HepG2 (cell line): ENCODE data around the gene P2RY6. TPM values are rescaled to one million over a fixed set of nuclear protein-coding genes. Genes with fewer than 3 reads are reported as not detected.

ENCODE experiments used
- ATAC-seq: fragments of 200-7000 bp; cut with Tn5 transposase; 3 replicates; pipeline ENCODE4 v1.9.1; 2020; ENCODE audit warnings: mild to moderate bottlenecking, moderate library complexity
- BruUV-seq: library from RNA; stranded (reverse); fragments of 400-500 nt; replicated peaks from 2 replicates; lab custom pipeline; 2021; lab: Mats Ljungman, UMichigan
- CTCF ChIA-PET: fragments of 300-600 bp; formaldehyde crosslinking; extraction: SDS; loops from one replicate; lab custom pipeline; 2021; ENCODE audit warnings: low total read pairs, inconsistent platforms, low intra/inter-chr PET ratio; lab: Yijun Ruan, JAX
- POLR2A ChIA-PET: fragments of 350-600 bp; sonication (Branson Sonifier 250); formaldehyde crosslinking; loops from one replicate; lab custom pipeline; 2020; ENCODE audit warnings: antibody characterized with exemption, inconsistent platforms; lab: Yijun Ruan, JAX
- DNase-seq: peaks from one replicate; pipeline ENCODE4 v3.0.0-alpha.2; 2015; ENCODE audit warnings: low spot score
- FAIRE-seq: peaks from 3 replicates; lab custom pipeline; 2011; peaks lifted over from hg19 to GRCh38; lab: Jason Lieb, UNC
- H2AFZ ChIP-seq: one replicate; pipeline ENCODE4 v1.6.1; 2011; ENCODE audit warnings: low read length, inconsistent platforms
- H3K27ac ChIP-seq: fragments of 300-600 bp; 3 replicates; pipeline ENCODE4 v1.8.0; 2011; ENCODE audit warnings: mixed run types, mild to moderate bottlenecking, mixed read lengths, low read length, inconsistent platforms; ENCODE audit not compliant: insufficient read depth; ENCODE audit errors: extremely low read length
- H3K27me3 ChIP-seq, 2 experiments: fragments of 200-600 bp in 1 of 2; 2 replicates in 1 of 2; 3 replicates in 1 of 2; pipeline versions ENCODE4 v1.6.0 to v1.8.0; 2011; ENCODE audit warnings: low read length in 2 of 2, mild to moderate bottlenecking in 2 of 2, moderate library complexity in 2 of 2, inconsistent platforms in 1 of 2; ENCODE audit not compliant: insufficient read depth in 2 of 2, control insufficient read depth in 1 of 2
- H3K36me3 ChIP-seq, 2 experiments: fragments of 200-600 bp in 1 of 2; replicated peaks in 1 of 2; 2 replicates in 1 of 2; 3 replicates in 1 of 2; pipeline versions ENCODE4 v1.5.1 to v1.8.0; 2011; ENCODE audit warnings: low read length in 2 of 2, inconsistent platforms in 1 of 2; ENCODE audit not compliant: insufficient read depth in 2 of 2, control insufficient read depth in 1 of 2
- H3K4me1 ChIP-seq: 2 replicates; pipeline ENCODE4 v1.5.1; 2012; ENCODE audit warnings: low read length, inconsistent platforms; ENCODE audit not compliant: insufficient read depth
- H3K4me2 ChIP-seq: 2 replicates; pipeline ENCODE4 v1.6.0; 2011; ENCODE audit warnings: low read depth, low read length, inconsistent platforms
- H3K4me3 ChIP-seq, 3 experiments: fragments of 200-600 bp in 1 of 3; sonication (generic), shearing (Covaris generic) in 1 of 3; replicated peaks in 1 of 3; 2 replicates each; pipeline ENCODE4 v1.5.1; 2011 to 2016; ENCODE audit warnings: low read length in 3 of 3, inconsistent platforms in 2 of 3, low read depth in 2 of 3, mild to moderate bottlenecking in 2 of 3, control low read depth in 1 of 3, mixed read lengths in 1 of 3; ENCODE audit not compliant: insufficient read depth in 1 of 3
- H3K79me2 ChIP-seq: one replicate; pipeline ENCODE4 v1.6.1; 2011; ENCODE audit warnings: low read length, inconsistent platforms; ENCODE audit not compliant: insufficient read depth
- H3K9ac ChIP-seq: 2 replicates; pipeline ENCODE4 v1.6.0; 2011; ENCODE audit warnings: mild to moderate bottlenecking, low read depth, low read length, inconsistent platforms; ENCODE audit not compliant: insufficient read depth
- H3K9me3 ChIP-seq: 2 replicates; pipeline ENCODE4 v1.5.1; 2012; ENCODE audit warnings: mild to moderate bottlenecking, low read length
- H4K20me1 ChIP-seq: 2 replicates; pipeline ENCODE4 v1.6.0; 2011; ENCODE audit warnings: inconsistent platforms, mild to moderate bottlenecking, low read length, moderate library complexity; ENCODE audit not compliant: insufficient read depth
- ARNT ChIP-seq: fragments of 450-650 bp; IDR thresholded peaks from 2 replicates; pipeline ENCODE4 v1.6.1; 2017
- FLYWCH1 ChIP-seq: sonication (generic); formaldehyde crosslinking; IDR thresholded peaks from 2 replicates; pipeline ENCODE4 v1.8.1; 2023; ENCODE audit warnings: mild to moderate bottlenecking, missing genetic modification reagents
- MAFK ChIP-seq, 2 experiments: IDR thresholded peaks in 1 of 2; conservative IDR thresholded peaks in 1 of 2; 2 replicates each; pipeline ENCODE4 v1.6.1; 2011; ENCODE audit warnings: improper control_type of control experiment in 2 of 2, low read length in 2 of 2
- NFATC3 ChIP-seq: sonication (generic); formaldehyde crosslinking; IDR thresholded peaks from 2 replicates; pipeline ENCODE4 v1.5.1; 2020; ENCODE audit warnings: mild to moderate bottlenecking, missing genetic modification reagents
- ZNF260 ChIP-seq: sonication (generic); formaldehyde crosslinking; IDR thresholded peaks from 2 replicates; pipeline ENCODE4 v1.4.0; 2020; ENCODE audit warnings: missing genetic modification reagents, low read depth, mild to moderate bottlenecking, borderline replicate concordance
- ZNF530 ChIP-seq: sonication (generic); formaldehyde crosslinking; IDR thresholded peaks from 2 replicates; pipeline ENCODE4 v1.5.0; 2020; ENCODE audit warnings: low read depth, mild to moderate bottlenecking, missing genetic modification reagents
- WGBS: methylation state at CpG from one replicate; pipeline ENCODE4 v1.1.6; 2017; ENCODE audit warnings: low lambda C conversion rate; 5-methylcytosine and 5-hydroxymethylcytosine counted together
- in situ Hi-C: cut with HindIII; loops from 2 replicates; pipeline ENCODE4 v1.10.0; 2017; ENCODE audit warnings: low pct_unique_long_range_greater_than_20kb; ENCODE audit not compliant: extremely low pct_ligation_motif_present
- intact Hi-C: fragments of 100-400 bp; cut with micrococcal nuclease; formaldehyde crosslinking; loops from one replicate; pipeline ENCODE4 v1.10.0; 2022; ENCODE audit not compliant: unreplicated experiment
- polyA plus RNA-seq, 8 experiments: library from polyadenylated mRNA; depleted of rRNA in 3 of 8; stranded (reverse) in 7 of 8; unstranded in 1 of 8; fragments of >200 nt; fragmentation: Illumina TruSeq in 4 of 8; extraction: Trizol in 4 of 8; gene quantifications; 2 replicates each; pipeline versions ENCODE4 v1.2.1 to v1.2.3, GENCODE V29; 2011 to 2016; ENCODE audit warnings: low read depth in 4 of 8, missing spikeins in 1 of 8, mixed read lengths in 1 of 8; ENCODE audit not compliant: insufficient read depth in 1 of 8
- total RNA-seq, 5 experiments: library from RNA; depleted of rRNA; stranded (reverse); fragments of >200 nt; fragmentation: Illumina TruSeq; extraction: Trizol; gene quantifications; 2 replicates each; pipeline ENCODE4 v1.2.3, GENCODE V29; 2016; ENCODE audit warnings: low read depth in 1 of 5
- TF ChIP-seq, protein P1 (sequence below): sonication (generic); formaldehyde crosslinking; IDR thresholded peaks from 2 replicates; pipeline ENCODE4 v1.5.0; 2020; ENCODE audit warnings: missing genetic modification reagents
- TF ChIP-seq, protein P2 (sequence below): IDR thresholded peaks from 2 replicates; pipeline ENCODE4 v1.6.1; 2016
- TF ChIP-seq, protein P3 (sequence below), 2 experiments: IDR thresholded peaks; 2 replicates each; pipeline ENCODE4 v1.6.1; 2011 to 2012; ENCODE audit warnings: low read length in 2 of 2, borderline replicate concordance in 1 of 2, low read depth in 1 of 2, mild to moderate bottlenecking in 1 of 2, moderate library complexity in 1 of 2
- TF ChIP-seq, protein P4 (sequence below): sonication (generic); formaldehyde crosslinking; IDR thresholded peaks from 2 replicates; pipeline ENCODE4 v1.8.0; 2022; ENCODE audit warnings: low read depth, missing genetic modification reagents
- TF ChIP-seq, protein P5 (sequence below): sonication (generic); formaldehyde crosslinking; IDR thresholded peaks from 2 replicates; pipeline ENCODE4 v1.5.0; 2020; ENCODE audit warnings: mild to moderate bottlenecking, missing genetic modification reagents

P2RY6 gene
- total and polyA plus RNA-seq, 2 of the 13 experiments (the other 11 are each of a cell fraction or from before 2014, with no cell fraction given) = 0.09 to 0.29 TPM

DNA sequence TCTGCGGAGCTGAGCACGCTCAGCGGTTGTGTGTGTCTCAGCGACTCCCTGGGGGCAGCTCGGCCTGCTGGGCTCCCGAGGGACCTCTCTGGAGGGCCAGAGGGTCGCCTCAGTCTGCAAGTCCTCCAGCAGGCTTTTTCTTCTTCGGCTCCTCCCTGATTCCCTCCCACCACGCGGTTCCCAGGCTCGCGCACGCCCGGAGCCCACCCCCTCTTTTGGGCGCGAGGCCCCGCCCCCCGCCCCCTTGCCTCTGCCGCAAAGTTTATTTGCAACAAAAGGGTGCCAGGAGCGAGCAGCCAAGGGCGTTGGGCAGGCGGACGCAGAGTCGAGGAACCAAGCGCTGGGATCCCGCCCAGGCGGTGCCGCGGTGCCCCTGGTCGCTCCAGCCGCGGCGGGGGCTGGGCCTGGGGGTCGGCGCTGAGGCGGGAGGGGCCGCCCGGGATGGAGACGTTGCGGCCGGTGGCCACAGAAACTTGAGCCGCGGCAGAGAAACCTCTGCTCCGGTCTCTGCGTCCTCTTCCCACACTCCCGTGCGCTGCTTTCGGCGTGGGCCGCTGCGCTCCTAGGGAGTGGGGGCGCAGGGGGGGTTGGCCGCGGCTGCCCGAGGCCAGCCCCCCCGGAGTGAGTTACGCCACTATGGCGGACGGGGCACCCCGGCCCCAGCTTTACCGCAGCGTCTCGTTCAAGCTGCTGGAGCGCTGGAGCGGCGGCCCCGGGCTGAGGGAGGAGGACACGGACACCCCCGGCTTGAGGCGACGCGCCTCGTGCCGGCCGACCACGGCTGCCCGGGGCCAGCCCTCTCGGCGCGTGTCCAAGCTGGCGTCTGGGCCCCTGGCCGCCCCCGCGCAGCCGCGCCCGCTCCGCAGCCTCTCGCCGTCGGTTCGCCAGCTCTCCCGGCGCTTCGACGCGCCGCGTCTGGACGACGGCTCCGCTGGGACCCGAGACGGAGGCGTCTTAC lies 36.1 kb downstream of the P2RY6 start, which contains the start of gene ARHGEF17:
Gene ARHGEF17, plus strand, starts transcription at position 274 of the 958 bp plus-strand sequence. Its CDS starts 363 bp downstream, at position 637.
- peak within 1 kb of the TSS; percentile 96 for H3K4me2 ChIP-seq
- intact Hi-C loops (no loop called here), in situ Hi-C loops (loop anchor here (5.0 kb wide), 1 partner anchor 34 kb away; no protein-coding TSS in a partner anchor)
- H3K36me3 ChIP-seq = no peaks in the 10 kb centered on the region; a peak in 1 of 5 replicates
- H3K79me2 ChIP-seq = peaks cover 38% of the 10 kb centered on the region
- ChIA-PET POLR2A (interaction anchor here (0.8 to 6.2 kb wide), 18 partner anchors 8 to 248 kb away, joined by 3 to 205 read pairs (median 6); partner anchors contain the start of gene RELT), CTCF (interaction anchor here (0.7 to 2.9 kb wide), 10 partner anchors 15 to 86 kb away, joined by 3 to 90 read pairs (median 3); no protein-coding TSS in a partner anchor)
- H4K20me1 ChIP-seq = peaks cover 6% of the 10 kb centered on the region; the same call in 1 of the 2 replicates
- BruUV-seq = TSS peak; percentile 75
- H3K9ac ChIP-seq = peak within 1 kb of the TSS; percentile 93
- 1% methylated on average over 18 of the region's 105 CpGs for WGBS
- H3K27ac ChIP-seq = peak within 1 kb of the TSS; percentile 99
- FAIRE-seq (no peak), DNase-seq (peak; percentile 78), ATAC-seq (peak; percentile 40)
- H2AFZ ChIP-seq = peak within 1 kb of the TSS; percentile 58
- no peaks in the 10 kb centered on the region; a peak in 1 of 5 replicates for H3K27me3 ChIP-seq
- H3K4me1 ChIP-seq = peaks cover 53% of the 10 kb centered on the region
- peak within 1 kb of the TSS; percentile 82 to 86 (median 85) for H3K4me3 ChIP-seq
- H3K9me3 ChIP-seq = no peaks in the 10 kb centered on the region
- TF ChIP-seq, protein P1, sequence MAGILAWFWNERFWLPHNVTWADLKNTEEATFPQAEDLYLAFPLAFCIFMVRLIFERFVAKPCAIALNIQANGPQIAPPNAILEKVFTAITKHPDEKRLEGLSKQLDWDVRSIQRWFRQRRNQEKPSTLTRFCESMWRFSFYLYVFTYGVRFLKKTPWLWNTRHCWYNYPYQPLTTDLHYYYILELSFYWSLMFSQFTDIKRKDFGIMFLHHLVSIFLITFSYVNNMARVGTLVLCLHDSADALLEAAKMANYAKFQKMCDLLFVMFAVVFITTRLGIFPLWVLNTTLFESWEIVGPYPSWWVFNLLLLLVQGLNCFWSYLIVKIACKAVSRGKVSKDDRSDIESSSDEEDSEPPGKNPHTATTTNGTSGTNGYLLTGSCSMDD (CRISPR knock-in tag) = no peak
- TF ChIP-seq, protein P2, sequence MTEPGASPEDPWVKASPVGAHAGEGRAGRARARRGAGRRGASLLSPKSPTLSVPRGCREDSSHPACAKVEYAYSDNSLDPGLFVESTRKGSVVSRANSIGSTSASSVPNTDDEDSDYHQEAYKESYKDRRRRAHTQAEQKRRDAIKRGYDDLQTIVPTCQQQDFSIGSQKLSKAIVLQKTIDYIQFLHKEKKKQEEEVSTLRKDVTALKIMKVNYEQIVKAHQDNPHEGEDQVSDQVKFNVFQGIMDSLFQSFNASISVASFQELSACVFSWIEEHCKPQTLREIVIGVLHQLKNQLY = no peak
- TF ChIP-seq, protein P3, sequence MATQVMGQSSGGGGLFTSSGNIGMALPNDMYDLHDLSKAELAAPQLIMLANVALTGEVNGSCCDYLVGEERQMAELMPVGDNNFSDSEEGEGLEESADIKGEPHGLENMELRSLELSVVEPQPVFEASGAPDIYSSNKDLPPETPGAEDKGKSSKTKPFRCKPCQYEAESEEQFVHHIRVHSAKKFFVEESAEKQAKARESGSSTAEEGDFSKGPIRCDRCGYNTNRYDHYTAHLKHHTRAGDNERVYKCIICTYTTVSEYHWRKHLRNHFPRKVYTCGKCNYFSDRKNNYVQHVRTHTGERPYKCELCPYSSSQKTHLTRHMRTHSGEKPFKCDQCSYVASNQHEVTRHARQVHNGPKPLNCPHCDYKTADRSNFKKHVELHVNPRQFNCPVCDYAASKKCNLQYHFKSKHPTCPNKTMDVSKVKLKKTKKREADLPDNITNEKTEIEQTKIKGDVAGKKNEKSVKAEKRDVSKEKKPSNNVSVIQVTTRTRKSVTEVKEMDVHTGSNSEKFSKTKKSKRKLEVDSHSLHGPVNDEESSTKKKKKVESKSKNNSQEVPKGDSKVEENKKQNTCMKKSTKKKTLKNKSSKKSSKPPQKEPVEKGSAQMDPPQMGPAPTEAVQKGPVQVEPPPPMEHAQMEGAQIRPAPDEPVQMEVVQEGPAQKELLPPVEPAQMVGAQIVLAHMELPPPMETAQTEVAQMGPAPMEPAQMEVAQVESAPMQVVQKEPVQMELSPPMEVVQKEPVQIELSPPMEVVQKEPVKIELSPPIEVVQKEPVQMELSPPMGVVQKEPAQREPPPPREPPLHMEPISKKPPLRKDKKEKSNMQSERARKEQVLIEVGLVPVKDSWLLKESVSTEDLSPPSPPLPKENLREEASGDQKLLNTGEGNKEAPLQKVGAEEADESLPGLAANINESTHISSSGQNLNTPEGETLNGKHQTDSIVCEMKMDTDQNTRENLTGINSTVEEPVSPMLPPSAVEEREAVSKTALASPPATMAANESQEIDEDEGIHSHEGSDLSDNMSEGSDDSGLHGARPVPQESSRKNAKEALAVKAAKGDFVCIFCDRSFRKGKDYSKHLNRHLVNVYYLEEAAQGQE (IDR thresholded peaks at IDR 0.05; ENCODE audit: borderline replicate concordance in 1 of 2, low read depth in 1 of 2, low read length in 2 of 2) = no peak
- TF ChIP-seq FLYWCH1 (CRISPR knock-in tag) = no peak
- TF ChIP-seq, protein P4, sequence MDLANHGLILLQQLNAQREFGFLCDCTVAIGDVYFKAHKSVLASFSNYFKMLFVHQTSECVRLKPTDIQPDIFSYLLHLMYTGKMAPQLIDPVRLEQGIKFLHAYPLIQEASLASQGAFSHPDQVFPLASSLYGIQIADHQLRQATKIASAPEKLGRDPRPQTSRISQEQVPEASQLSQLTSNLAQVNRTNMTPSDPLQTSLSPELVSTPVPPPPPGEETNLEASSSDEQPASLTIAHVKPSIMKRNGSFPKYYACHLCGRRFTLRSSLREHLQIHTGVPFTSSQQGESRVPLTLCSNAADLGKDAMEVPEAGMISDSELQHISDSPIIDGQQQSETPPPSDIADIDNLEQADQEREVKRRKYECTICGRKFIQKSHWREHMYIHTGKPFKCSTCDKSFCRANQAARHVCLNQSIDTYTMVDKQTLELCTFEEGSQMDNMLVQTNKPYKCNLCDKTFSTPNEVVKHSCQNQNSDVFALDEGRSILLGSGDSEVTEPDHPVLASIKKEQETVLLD (CRISPR knock-in tag) = peak; percentile 3; the same call in 1 of the 2 replicates
- TF ChIP-seq, protein P5, sequence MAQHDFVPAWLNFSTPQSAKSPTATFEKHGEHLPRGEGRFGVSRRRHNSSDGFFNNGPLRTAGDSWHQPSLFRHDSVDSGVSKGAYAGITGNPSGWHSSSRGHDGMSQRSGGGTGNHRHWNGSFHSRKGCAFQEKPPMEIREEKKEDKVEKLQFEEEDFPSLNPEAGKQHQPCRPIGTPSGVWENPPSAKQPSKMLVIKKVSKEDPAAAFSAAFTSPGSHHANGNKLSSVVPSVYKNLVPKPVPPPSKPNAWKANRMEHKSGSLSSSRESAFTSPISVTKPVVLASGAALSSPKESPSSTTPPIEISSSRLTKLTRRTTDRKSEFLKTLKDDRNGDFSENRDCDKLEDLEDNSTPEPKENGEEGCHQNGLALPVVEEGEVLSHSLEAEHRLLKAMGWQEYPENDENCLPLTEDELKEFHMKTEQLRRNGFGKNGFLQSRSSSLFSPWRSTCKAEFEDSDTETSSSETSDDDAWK = no peak
- TF ChIP-seq ZNF260 (CRISPR knock-in tag) = no peak
- TF ChIP-seq ZNF530 (CRISPR knock-in tag) = no peak
- TF ChIP-seq NFATC3 (CRISPR knock-in tag) = no peak
- no peak for TF ChIP-seq ARNT
- no peak for TF ChIP-seq MAFK (conservative IDR thresholded peaks at IDR 0.05 in 1 of 2, IDR thresholded peaks at IDR 0.05 in 1 of 2; ENCODE audit: low read length in 2 of 2)
